CD4-positive, alpha-beta T cell treated with Interleukin-21 for 1 hour (primary cell): ENCODE measurements around the gene THRB.

Source experiments
- DNase-seq: peaks from one replicate; pipeline ENCODE4 v3.0.0-alpha.2; 2020

Gene THRB

GRCh38 chr3:24372559-24373197 is 122.0 kb downstream of the THRB start:
- DNase-seq, result no peak

GRCh38 chr3:24370352-24371090 is 124.1 kb downstream of the THRB start:
- no peak for DNase-seq

- no peak for DNase-seq
Observed at GRCh38 chr3:24368605-24369004, 126.0 kb downstream of the THRB start.

GRCh38 chr3:24367664-24368264 is 126.9 kb downstream of the THRB start:
- no peak for DNase-seq

- no peak for DNase-seq
Observed at GRCh38 chr3:24367216-24367615, 127.4 kb downstream of the THRB start.

- no peak for DNase-seq
Observed at GRCh38 chr3:24365168-24365567, 129.5 kb downstream of the THRB start.

- no peak for DNase-seq
Observed at GRCh38 chr3:24364359-24364758, 130.3 kb downstream of the THRB start.

- DNase-seq, result no peak
Observed at GRCh38 chr3:24363242-24363641, 131.4 kb downstream of the THRB start.

GRCh38 chr3:24361623-24362022 is 133.0 kb downstream of the THRB start:
- no peak for DNase-seq

GRCh38 chr3:24360957-24361356 is 133.7 kb downstream of the THRB start:
- no peak for DNase-seq

- DNase-seq, result no peak
Observed at GRCh38 chr3:24359645-24360462, 134.8 kb downstream of the THRB start.

- DNase-seq, result no peak
Observed at GRCh38 chr3:24359102-24359501, 135.5 kb downstream of the THRB start.

- no peak for DNase-seq
Observed at GRCh38 chr3:24357635-24358034, 137.0 kb downstream of the THRB start.

GRCh38 chr3:24355806-24356205 is 138.8 kb downstream of the THRB start:
- no peak for DNase-seq

- no peak for DNase-seq
Observed at GRCh38 chr3:24354230-24354629, 140.4 kb downstream of the THRB start.

GRCh38 chr3:24352893-24353553 is 141.6 kb downstream of the THRB start:
- DNase-seq, result no peak

- DNase-seq, result no peak
Observed at GRCh38 chr3:24351779-24352469, 142.7 kb downstream of the THRB start.

- no peak for DNase-seq
Observed at GRCh38 chr3:24349367-24350019, 145.2 kb downstream of the THRB start.

GRCh38 chr3:24348348-24348747 is 146.3 kb downstream of the THRB start:
- DNase-seq, result no peak

- no peak for DNase-seq
Observed at GRCh38 chr3:24344784-24345439, 149.7 kb downstream of the THRB start.
